ENCODE data around the gene SLAMF9.

Gene SLAMF9

DNA sequence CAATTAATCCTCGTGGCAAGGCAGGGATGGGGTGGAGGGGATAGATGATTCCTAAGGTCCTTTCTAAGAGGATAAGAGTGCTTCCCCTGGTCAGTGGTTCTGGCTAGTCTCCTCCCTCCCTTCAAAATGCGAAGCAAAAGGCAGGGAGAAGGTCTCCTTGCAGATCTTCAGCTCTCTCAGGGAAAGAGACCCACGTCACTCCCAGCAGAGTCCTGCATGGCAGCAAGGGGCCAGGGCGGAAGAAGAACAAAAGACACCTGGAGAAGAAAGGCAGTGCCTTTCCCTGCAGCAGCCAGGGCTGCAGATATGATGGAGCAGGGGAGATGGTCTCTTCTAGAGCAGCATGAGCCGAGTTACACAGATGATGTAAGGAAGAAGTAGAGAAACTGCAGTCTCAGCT is 29.6 kb upstream of the SLAMF9 start:
- Mint-ChIP-seq H3K9me3 (no peaks in the 10 kb centered on the region), H3K36me3 (no peaks in the 10 kb centered on the region), H3K27me3 (peaks cover 28% of the 10 kb centered on the region), H3K4me3 (no peak overlapping the region), H3K4me1 (no peaks in the 10 kb centered on the region), H3K27ac (no peak overlapping the region)
- ATAC-seq (ENCODE audit: low read depth) (no peak), DNase-seq (ENCODE audit: low spot score in 2 of 2) (no peak)

DNA sequence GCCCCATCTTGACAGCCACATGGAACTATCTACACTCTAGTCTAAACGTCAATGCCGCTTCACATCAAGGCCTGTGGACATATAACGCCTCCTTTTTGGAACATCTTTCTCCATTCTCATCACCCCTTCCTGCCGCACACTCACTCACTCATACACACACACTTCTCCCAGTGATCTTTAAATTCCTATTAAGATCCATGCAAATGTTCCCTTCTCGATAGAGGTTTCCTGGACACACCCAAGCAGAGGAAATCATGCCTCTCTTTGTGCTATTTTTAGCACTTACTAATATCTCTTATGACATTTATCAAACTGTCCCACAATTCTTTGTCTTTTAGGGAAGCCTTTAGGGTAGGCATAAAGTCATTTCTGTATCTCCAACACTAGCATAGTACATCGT is 28.2 kb upstream of the SLAMF9 start:
- no peak overlapping the region for H3K4me3 Mint-ChIP-seq
- peaks cover 24% of the 10 kb centered on the region for H3K27me3 Mint-ChIP-seq
- no peaks in the 10 kb centered on the region for H3K9me3 Mint-ChIP-seq
- H3K27ac Mint-ChIP-seq: no peak overlapping the region
- H3K4me1 Mint-ChIP-seq: no peaks in the 10 kb centered on the region
- DNase-seq (ENCODE audit: low spot score in 2 of 2) (no peak), ATAC-seq (ENCODE audit: low read depth) (no peak)
- no peaks in the 10 kb centered on the region for H3K36me3 Mint-ChIP-seq

DNA sequence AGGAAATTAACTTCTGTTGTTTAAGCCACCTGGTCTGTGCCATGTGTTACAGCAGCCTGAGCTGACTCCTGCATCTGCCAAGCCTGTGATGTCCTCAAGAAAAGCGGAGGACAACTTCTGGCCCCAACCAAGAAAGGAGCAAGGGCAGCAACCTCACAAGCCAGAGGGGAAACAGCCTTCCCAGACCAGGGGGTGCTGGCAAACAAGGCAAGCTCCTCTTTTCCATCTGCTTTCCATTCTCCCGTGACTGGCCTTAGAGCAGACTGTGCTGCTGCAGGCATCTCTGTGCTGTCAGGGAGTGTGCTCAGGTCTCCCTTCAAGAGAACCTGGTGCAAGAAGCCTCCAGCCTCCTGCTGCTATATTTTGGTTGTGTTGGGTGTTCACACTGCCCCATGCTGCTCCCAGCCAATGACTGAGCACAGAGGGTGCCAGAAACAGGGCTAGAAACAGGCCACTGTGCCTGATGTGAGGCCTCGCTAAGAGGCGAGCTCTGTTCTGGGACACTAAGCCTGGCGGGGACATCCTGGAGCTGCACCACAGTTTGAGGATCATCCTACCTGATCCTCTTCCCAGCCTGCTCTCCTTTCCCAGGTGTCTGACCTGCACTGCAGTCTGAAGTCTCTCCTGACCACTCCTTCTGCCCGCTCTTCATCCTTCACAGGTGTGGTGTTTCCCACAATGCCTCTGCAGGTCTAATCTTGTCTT is 27.5 kb upstream of the SLAMF9 start:
- Mint-ChIP-seq H3K36me3 (no peaks in the 10 kb centered on the region), H3K9me3 (no peaks in the 10 kb centered on the region), H3K4me1 (no peaks in the 10 kb centered on the region), H3K27ac (no peak overlapping the region), H3K27me3 (peaks cover 21% of the 10 kb centered on the region), H3K4me3 (no peak overlapping the region)
- no peak for ATAC-seq (ENCODE audit: low read depth)
- no peak for DNase-seq (ENCODE audit: low spot score in 2 of 2)

DNA sequence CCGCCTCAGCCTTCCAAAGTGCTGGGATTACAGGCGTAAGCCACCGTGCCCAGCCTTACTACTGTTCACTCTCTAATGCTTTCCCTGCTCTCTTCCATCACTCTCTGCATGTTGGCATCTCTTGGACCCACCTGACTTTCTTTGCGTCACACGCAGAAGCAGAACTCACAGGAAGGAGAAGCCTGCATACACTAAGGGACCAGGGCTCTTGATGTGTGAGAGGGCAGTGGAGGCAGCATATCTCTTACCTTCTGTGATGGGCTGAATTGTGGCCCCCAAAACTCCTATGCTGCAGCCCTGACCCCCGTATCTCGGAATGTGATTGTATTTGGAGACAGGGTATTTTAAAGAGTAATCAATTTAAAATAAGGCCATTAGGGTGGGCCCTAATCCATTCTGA is 26.7 kb upstream of the SLAMF9 start:
- ATAC-seq (ENCODE audit: low read depth) (no peak), DNase-seq (ENCODE audit: low spot score in 2 of 2) (no peak)
- H3K4me3 Mint-ChIP-seq: no peak overlapping the region
- H3K36me3 Mint-ChIP-seq: no peaks in the 10 kb centered on the region
- no peaks in the 10 kb centered on the region for H3K4me1 Mint-ChIP-seq
- peaks cover 21% of the 10 kb centered on the region for H3K27me3 Mint-ChIP-seq
- H3K9me3 Mint-ChIP-seq: no peaks in the 10 kb centered on the region
- no peak overlapping the region for H3K27ac Mint-ChIP-seq

DNA sequence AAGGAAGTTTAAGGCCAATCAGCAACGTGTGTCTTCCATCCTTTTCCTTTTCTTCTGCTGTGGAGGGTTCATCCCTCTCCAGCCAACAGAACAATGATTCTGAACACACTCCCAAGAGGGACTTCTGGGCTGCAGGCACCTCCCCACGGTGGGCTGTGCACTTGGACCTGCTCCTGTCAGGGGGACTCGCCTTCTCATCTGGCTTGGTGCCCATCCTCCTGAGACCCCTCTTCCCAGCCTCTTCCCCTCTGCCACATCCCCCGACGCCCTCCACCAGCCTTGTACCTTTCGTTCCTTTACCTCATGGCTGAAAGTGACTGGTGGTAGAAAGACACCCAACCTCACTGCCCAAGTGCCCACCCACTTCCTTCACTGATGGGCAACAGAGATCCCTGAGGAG is 26.0 kb upstream of the SLAMF9 start:
- no peaks in the 10 kb centered on the region for H3K9me3 Mint-ChIP-seq
- peaks cover 18% of the 10 kb centered on the region for H3K27me3 Mint-ChIP-seq
- ATAC-seq (ENCODE audit: low read depth) (no peak), DNase-seq (ENCODE audit: low spot score in 2 of 2) (no peak)
- H3K4me3 Mint-ChIP-seq: no peak overlapping the region
- H3K27ac Mint-ChIP-seq: no peak overlapping the region
- H3K36me3 Mint-ChIP-seq: no peaks in the 10 kb centered on the region
- no peaks in the 10 kb centered on the region for H3K4me1 Mint-ChIP-seq

DNA sequence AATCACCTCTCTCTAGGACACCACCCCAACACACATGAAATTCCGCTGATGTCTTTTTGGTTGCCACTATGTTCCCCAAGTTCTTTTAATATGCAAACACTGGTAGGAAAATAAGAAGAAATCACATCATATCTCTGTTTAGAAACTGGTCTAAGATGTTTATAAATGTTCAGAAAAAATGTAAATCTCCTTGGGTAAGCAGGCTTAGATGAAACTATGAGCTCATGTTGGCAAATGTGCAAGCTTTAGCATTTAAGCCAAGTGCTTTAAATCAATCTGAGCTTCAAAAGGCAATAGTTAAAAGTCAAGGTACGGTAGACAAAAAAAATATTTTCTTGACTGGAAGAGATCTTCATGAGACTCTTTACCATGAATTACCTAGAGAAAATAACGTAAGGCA is 25.2 kb upstream of the SLAMF9 start:
- H3K27me3 Mint-ChIP-seq: peaks cover 17% of the 10 kb centered on the region
- no peak for DNase-seq (ENCODE audit: low spot score in 2 of 2)
- H3K27ac Mint-ChIP-seq: no peak overlapping the region
- ATAC-seq (ENCODE audit: low read depth): no peak
- no peaks in the 10 kb centered on the region for H3K9me3 Mint-ChIP-seq
- no peak overlapping the region for H3K4me3 Mint-ChIP-seq
- no peaks in the 10 kb centered on the region for H3K36me3 Mint-ChIP-seq
- no peaks in the 10 kb centered on the region for H3K4me1 Mint-ChIP-seq

DNA sequence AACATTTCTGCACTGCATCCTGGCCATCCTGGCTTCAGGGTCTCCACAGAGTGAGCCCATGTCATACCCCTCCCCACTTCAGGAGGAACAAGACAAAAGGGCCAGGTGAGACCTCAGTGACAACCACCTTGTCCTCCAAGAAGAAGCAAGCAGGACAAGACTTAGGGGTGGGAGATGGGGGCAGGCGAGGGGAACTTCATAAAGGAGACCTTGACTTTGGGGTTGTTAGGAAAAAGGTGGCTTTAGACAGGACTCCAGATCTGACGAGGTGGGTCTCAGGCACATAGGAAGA is 24.0 kb upstream of the SLAMF9 start:
- H3K9me3 Mint-ChIP-seq: no peaks in the 10 kb centered on the region
- no peak overlapping the region for H3K27ac Mint-ChIP-seq
- H3K4me1 Mint-ChIP-seq: no peaks in the 10 kb centered on the region
- no peaks in the 10 kb centered on the region for H3K36me3 Mint-ChIP-seq
- peaks cover 16% of the 10 kb centered on the region for H3K27me3 Mint-ChIP-seq
- DNase-seq (ENCODE audit: low spot score in 2 of 2) (no peak), ATAC-seq (ENCODE audit: low read depth) (no peak)
- no peak overlapping the region for H3K4me3 Mint-ChIP-seq

DNA sequence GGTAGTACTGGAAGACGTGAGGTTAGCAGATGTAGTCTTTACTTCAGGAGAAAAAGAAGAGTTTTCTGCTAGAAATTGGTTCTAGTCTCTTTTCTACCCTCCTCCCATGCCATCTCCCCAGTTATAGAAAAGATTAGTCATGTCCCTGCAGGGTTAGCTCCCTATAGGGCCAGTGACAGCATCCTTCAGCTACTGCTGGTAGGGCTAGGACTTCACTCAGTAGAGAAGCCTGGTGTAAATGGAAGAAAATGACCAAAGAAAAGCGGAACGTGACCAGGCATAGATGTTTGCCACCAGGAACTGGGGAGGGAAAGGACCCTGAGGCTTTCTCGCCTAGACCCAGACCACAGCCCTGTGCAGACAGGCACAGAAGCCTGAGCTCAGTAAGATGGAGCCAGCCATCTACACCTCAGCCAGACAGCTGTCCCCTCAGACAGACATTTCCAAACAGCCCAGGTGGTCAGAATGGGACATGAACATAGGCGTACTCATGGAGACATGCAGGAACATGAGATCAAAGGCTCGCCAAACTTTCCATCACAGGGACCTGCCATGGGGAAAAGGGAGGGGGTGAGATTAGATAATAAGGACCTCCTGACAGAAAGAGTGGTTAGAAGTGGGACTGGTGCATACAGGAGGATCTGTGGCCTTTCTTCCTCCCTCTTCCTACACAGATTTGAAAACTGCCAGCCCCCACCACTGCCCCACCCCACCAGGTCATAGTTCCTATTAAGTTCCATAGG is 23.5 kb upstream of the SLAMF9 start:
- DNase-seq (ENCODE audit: low spot score in 2 of 2) (no peak), ATAC-seq (ENCODE audit: low read depth) (no peak)
- Mint-ChIP-seq H3K4me3 (no peak overlapping the region), H3K4me1 (no peaks in the 10 kb centered on the region), H3K36me3 (no peaks in the 10 kb centered on the region), H3K27ac (no peak overlapping the region), H3K27me3 (peaks cover 15% of the 10 kb centered on the region), H3K9me3 (no peaks in the 10 kb centered on the region)

DNA sequence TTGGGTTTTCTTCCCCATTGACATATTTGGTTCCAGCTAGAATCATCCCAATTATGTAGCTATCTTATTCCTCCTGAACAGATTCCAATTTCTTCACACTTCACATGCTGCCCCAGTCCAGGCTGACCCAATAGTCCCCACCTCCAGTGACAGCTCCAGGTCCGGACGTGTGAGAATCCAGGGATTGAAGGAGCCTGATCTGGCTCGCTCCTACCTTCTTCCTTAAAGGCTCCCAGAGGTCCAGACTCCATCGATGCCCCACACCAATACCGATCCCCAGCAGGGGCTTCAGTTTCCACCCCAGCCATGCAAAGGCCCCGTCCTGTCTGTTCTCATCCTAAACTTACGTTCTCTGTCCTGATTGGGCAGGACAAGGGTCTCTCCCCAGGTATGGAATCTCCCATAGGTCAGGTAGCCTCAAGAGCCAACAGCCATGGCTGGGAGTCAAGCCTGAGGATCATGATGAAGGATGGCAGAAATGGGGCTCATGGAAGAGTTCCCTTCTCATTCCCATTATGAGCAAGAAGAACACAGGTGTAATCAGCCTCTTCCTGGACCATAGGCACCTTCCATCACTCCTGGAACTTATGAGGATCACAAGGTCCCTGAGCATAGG is 20.4 kb upstream of the SLAMF9 start:
- H3K36me3 Mint-ChIP-seq: no peaks in the 10 kb centered on the region
- no peaks in the 10 kb centered on the region for H3K9me3 Mint-ChIP-seq
- DNase-seq (ENCODE audit: low spot score in 2 of 2): no peak
- no peaks in the 10 kb centered on the region for H3K4me1 Mint-ChIP-seq
- ATAC-seq (ENCODE audit: low read depth): no peak
- no peak overlapping the region for H3K4me3 Mint-ChIP-seq
- H3K27me3 Mint-ChIP-seq: peaks cover 7% of the 10 kb centered on the region
- no peak overlapping the region for H3K27ac Mint-ChIP-seq

DNA sequence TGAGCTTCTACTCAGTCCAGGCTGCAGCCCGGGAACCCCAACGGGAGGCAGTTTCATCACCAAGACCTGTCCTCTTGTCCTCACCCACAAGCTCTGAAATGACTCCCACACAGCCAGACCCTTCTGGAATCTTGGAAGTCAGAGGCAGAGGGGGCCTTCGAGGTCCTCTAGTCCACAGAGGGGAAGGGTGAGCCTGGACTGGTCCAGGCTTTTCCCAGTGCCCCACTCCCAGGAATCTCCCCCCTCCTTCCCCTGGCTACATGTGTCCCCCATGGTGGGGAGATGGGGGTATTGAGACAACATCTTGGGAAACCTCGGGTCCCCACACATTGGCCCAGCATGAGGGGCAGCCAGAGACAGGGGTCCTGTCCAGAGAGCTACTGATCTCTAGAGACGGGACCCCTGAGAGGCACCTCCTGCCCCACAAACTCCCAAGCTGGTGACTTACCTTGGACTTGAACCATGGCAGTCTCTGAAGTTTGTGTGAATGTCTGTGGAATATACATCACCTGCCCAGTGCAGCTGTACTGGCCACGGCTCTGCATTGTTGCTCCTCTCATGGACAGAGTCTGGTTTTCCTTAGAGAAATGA is 19.4 kb upstream of the SLAMF9 start:
- no peak overlapping the region for H3K4me3 Mint-ChIP-seq
- no peaks in the 10 kb centered on the region for H3K36me3 Mint-ChIP-seq
- H3K4me1 Mint-ChIP-seq: no peaks in the 10 kb centered on the region
- peaks cover 10% of the 10 kb centered on the region for H3K27me3 Mint-ChIP-seq
- H3K9me3 Mint-ChIP-seq: no peaks in the 10 kb centered on the region
- DNase-seq (ENCODE audit: low spot score in 2 of 2): no peak
- ATAC-seq (ENCODE audit: low read depth): no peak
- H3K27ac Mint-ChIP-seq: no peak overlapping the region

DNA sequence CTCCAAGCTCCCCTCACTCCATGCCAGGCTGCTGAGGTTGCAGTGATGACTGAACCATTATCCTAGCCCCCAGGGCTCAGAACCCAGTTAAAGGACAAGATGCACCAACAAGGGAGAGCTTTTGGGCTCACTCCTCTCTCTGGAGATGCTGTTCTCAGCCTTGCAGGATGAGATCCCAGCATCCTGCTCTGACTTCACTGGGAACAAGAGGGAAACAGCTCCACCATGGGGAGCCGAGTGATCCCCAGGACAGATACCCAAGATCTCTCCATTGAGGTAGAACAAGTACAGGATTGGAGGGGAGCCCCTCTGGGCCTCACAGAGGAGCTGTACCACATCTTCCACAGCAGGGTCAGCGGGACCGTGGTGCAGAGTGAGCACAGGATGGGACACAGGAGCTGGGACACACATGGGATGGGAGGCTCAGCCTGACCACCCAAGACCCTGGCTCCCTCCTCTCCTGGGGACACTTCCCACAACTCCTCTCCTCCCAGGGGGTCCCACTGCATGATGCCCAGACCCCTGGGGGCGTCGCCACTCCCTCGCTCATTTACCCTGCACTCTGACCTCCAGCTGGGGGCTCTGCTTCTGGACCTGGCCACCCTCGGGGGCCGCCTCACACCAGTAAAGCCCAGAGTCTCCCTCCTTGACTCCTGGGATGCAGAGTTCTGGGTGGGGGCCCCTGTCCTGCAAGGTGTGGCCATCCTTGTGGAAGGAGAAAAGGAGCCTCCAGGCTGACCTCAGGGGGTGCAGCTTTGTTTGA is 18.6 kb upstream of the SLAMF9 start:
- Mint-ChIP-seq H3K36me3 (no peaks in the 10 kb centered on the region), H3K4me3 (no peak overlapping the region), H3K27me3 (peaks cover 14% of the 10 kb centered on the region), H3K4me1 (no peaks in the 10 kb centered on the region), H3K9me3 (no peaks in the 10 kb centered on the region), H3K27ac (no peak overlapping the region)
- no peak for ATAC-seq (ENCODE audit: low read depth)
- no peak for DNase-seq (ENCODE audit: low spot score in 2 of 2)

DNA sequence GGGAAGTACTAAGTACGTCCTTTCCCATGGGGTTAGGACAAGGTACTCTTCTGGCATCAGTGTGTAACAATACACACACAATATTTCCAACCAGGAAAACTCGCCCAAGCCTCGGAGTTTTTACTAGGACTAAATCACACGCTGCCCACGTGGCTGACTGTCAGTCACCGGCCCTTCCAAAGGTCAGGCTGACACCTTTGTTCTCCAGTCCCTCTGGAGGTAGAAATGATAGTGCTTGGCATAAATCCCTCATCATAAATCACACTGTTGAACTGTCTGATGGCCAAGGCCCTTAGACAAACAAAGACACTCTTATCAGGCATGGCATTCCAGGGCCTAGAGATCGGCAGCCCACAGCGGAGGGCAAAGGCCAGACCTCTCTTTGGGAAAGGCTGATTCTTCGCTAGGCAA is 16.9 kb upstream of the SLAMF9 start:
- ATAC-seq (ENCODE audit: low read depth) (no peak), DNase-seq (ENCODE audit: low spot score in 2 of 2) (no peak)
- Mint-ChIP-seq H3K4me1 (no peaks in the 10 kb centered on the region), H3K4me3 (no peak overlapping the region), H3K27me3 (peaks cover 15% of the 10 kb centered on the region), H3K27ac (no peak overlapping the region), H3K9me3 (no peaks in the 10 kb centered on the region), H3K36me3 (no peaks in the 10 kb centered on the region)

DNA sequence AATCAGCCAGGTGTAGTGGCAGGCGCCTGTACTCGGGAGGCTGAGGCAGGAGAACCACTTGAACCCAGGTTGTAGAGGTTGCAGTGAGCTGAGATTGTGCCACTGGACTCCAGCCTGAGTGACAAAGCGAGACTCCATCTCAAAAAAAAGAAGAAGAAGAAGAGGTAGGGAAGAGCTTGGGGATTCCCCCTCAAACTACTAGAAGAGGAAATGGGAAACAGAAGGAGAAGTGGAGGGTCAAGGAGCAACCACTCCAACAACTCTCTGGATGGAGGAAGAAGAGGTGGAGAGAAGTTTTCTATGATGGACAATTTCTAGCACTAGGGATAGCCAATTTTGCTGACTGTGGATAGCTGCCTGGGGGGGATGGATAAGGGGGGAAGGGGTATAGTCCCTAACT is 14.9 kb upstream of the SLAMF9 start:
- peaks cover 15% of the 10 kb centered on the region for H3K27me3 Mint-ChIP-seq
- no peak for ATAC-seq (ENCODE audit: low read depth)
- H3K36me3 Mint-ChIP-seq: no peaks in the 10 kb centered on the region
- H3K4me1 Mint-ChIP-seq: no peaks in the 10 kb centered on the region
- no peak overlapping the region for H3K27ac Mint-ChIP-seq
- DNase-seq (ENCODE audit: low spot score in 2 of 2): no peak
- H3K9me3 Mint-ChIP-seq: no peaks in the 10 kb centered on the region
- H3K4me3 Mint-ChIP-seq: no peak overlapping the region

DNA sequence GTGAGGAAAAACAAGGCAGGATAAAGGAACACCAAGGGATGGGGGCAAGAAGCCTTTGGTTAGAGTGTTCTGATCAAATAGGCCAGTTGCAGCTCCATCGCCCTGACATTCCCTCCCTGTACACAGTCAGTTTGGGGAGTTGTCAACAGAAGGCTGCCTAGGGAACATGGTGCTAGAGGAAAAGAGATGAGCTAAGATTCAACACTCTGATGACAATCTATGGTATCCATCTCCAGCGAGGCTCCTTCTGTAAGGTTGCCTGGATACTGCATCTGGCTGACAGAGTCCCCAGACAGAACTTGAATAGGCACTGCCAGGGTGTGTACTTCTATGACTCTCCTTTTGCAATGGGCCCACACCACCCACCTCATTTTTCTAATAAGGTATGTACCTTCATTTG is 11.2 kb upstream of the SLAMF9 start:
- Mint-ChIP-seq H3K27me3 (peaks cover 14% of the 10 kb centered on the region), H3K27ac (no peak overlapping the region), H3K36me3 (no peaks in the 10 kb centered on the region), H3K9me3 (no peaks in the 10 kb centered on the region), H3K4me3 (no peak overlapping the region), H3K4me1 (no peaks in the 10 kb centered on the region)
- ATAC-seq (ENCODE audit: low read depth) (no peak), DNase-seq (ENCODE audit: low spot score in 2 of 2) (no peak)

Measured in memory B cell (primary cell).